DND-41 (cell line): ENCODE results near the gene OSBPL5.

Source experiments
- EZH2 ChIP-seq: IDR thresholded peaks from 3 replicates; pipeline ENCODE4 v1.6.1; 2012; ENCODE audit warnings: borderline replicate concordance, low read depth, mild to moderate bottlenecking, moderate library complexity, low read length, inconsistent platforms; ENCODE audit not compliant: severe bottlenecking
- TF ChIP-seq, protein P1 (sequence below): IDR thresholded peaks from 2 replicates; pipeline ENCODE4 v1.5.1; 2012; ENCODE audit warnings: borderline replicate concordance, low read length, moderate library complexity, mild to moderate bottlenecking; ENCODE audit not compliant: poor library complexity, severe bottlenecking; ENCODE audit errors: extremely low read depth

- TF ChIP-seq, protein P1, sequence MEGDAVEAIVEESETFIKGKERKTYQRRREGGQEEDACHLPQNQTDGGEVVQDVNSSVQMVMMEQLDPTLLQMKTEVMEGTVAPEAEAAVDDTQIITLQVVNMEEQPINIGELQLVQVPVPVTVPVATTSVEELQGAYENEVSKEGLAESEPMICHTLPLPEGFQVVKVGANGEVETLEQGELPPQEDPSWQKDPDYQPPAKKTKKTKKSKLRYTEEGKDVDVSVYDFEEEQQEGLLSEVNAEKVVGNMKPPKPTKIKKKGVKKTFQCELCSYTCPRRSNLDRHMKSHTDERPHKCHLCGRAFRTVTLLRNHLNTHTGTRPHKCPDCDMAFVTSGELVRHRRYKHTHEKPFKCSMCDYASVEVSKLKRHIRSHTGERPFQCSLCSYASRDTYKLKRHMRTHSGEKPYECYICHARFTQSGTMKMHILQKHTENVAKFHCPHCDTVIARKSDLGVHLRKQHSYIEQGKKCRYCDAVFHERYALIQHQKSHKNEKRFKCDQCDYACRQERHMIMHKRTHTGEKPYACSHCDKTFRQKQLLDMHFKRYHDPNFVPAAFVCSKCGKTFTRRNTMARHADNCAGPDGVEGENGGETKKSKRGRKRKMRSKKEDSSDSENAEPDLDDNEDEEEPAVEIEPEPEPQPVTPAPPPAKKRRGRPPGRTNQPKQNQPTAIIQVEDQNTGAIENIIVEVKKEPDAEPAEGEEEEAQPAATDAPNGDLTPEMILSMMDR = no peak
- no peak for TF ChIP-seq EZH2
These were observed 75.7 kb downstream of the OSBPL5 start for GRCh38 chr11:3089236-3090061.
